ENCODE data around the gene USP32. TPM values are rescaled to one million over a fixed set of nuclear protein-coding genes. Genes with fewer than 3 reads are reported as not detected.

Gene USP32
- total and polyA plus RNA-seq, 10 of the 15 experiments (the other 5 are each of a cell fraction or from before 2014, with no cell fraction given) = 7.8 to 37.3 (median 25.5) TPM

DNA sequence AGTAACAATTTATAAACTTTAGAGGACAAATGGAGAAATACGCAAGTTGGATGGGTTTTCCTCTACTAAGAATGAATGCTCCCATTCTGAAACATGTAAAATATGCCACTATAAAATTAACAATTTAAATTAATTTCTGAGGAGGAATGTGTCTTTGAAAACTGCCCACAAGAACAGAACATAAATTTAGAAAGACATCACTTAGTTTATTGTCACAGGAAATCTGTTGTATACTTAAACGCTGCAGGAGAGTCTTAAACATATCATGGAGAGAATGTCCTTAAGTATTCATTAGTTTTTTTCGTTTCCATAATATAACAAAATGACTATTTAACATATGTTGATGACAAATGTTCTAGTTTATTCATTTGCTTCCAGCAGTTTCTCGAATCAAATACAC lies 29.6 kb downstream of the USP32 start:
- ChIA-PET CTCF (no interaction called here), POLR2A (no interaction called here), RAD21 (ENCODE audit: unreplicated experiment) (no interaction called here), SMC1A (ENCODE audit: uncharacterized antibody, unreplicated experiment) (interaction anchor here (0.7 to 1.7 kb wide), 3 partner anchors 18 to 252 kb away, joined by 3 to 4 read pairs (median 3); no protein-coding TSS in a partner anchor)
- peaks cover 1% of the 10 kb centered on the region for H3K79me2 ChIP-seq (ENCODE audit: control insufficient read depth, insufficient read depth, low read length)
- H3K4me1 ChIP-seq (ENCODE audit: control insufficient read depth, insufficient read depth, low read length) = no peaks in the 10 kb centered on the region
- TF ChIP-seq PAX8 (IDR thresholded peaks at IDR 0.05) (no peak), IKZF2 (IDR thresholded peaks at IDR 0.05) (no peak), ZNF217 (IDR thresholded peaks at IDR 0.05) (no peak), ZNF384 (IDR thresholded peaks at IDR 0.05; ENCODE audit: borderline replicate concordance, low read depth, low read length) (no peak), SREBF2 (IDR thresholded peaks at IDR 0.05; ENCODE audit: low read length) (no peak), RAD51 (IDR thresholded peaks at IDR 0.05) (no peak), JUND (IDR thresholded peaks at IDR 0.05; ENCODE audit: low read depth, low read length) (no peak), BRCA1 (IDR thresholded peaks at IDR 0.05; ENCODE audit: low read depth, low read length) (no peak), POLR2AphosphoS2 (IDR thresholded peaks at IDR 0.05; ENCODE audit: low read depth, low read length) (no peak), BCL11A (IDR thresholded peaks at IDR 0.05; ENCODE audit: low read depth, low read length) (no peak), CREB1 (IDR thresholded peaks at IDR 0.05; ENCODE audit: low read depth) (no peak), RB1 (IDR thresholded peaks at IDR 0.05; ENCODE audit: borderline replicate concordance) (no peak), KLF5 (IDR thresholded peaks at IDR 0.05; ENCODE audit: partially characterized antibody) (no peak), EZH2 (IDR thresholded peaks at IDR 0.05; ENCODE audit: borderline replicate concordance, control insufficient read depth, low read depth, low read length) (no peak), GABPA (IDR thresholded peaks at IDR 0.05; ENCODE audit: low read depth) (no peak), SIX5 (IDR thresholded peaks at IDR 0.05; ENCODE audit: low read depth, low read length, severe bottlenecking) (no peak)
- TF ChIP-seq, protein P1, sequence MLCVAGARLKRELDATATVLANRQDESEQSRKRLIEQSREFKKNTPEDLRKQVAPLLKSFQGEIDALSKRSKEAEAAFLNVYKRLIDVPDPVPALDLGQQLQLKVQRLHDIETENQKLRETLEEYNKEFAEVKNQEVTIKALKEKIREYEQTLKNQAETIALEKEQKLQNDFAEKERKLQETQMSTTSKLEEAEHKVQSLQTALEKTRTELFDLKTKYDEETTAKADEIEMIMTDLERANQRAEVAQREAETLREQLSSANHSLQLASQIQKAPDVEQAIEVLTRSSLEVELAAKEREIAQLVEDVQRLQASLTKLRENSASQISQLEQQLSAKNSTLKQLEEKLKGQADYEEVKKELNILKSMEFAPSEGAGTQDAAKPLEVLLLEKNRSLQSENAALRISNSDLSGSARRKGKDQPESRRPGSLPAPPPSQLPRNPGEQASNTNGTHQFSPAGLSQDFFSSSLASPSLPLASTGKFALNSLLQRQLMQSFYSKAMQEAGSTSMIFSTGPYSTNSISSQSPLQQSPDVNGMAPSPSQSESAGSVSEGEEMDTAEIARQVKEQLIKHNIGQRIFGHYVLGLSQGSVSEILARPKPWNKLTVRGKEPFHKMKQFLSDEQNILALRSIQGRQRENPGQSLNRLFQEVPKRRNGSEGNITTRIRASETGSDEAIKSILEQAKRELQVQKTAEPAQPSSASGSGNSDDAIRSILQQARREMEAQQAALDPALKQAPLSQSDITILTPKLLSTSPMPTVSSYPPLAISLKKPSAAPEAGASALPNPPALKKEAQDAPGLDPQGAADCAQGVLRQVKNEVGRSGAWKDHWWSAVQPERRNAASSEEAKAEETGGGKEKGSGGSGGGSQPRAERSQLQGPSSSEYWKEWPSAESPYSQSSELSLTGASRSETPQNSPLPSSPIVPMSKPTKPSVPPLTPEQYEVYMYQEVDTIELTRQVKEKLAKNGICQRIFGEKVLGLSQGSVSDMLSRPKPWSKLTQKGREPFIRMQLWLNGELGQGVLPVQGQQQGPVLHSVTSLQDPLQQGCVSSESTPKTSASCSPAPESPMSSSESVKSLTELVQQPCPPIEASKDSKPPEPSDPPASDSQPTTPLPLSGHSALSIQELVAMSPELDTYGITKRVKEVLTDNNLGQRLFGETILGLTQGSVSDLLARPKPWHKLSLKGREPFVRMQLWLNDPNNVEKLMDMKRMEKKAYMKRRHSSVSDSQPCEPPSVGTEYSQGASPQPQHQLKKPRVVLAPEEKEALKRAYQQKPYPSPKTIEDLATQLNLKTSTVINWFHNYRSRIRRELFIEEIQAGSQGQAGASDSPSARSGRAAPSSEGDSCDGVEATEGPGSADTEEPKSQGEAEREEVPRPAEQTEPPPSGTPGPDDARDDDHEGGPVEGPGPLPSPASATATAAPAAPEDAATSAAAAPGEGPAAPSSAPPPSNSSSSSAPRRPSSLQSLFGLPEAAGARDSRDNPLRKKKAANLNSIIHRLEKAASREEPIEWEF (IDR thresholded peaks at IDR 0.05; ENCODE audit: insufficient replicate concordance, low read depth, low read length) = no peak
- TF ChIP-seq, protein P2, sequence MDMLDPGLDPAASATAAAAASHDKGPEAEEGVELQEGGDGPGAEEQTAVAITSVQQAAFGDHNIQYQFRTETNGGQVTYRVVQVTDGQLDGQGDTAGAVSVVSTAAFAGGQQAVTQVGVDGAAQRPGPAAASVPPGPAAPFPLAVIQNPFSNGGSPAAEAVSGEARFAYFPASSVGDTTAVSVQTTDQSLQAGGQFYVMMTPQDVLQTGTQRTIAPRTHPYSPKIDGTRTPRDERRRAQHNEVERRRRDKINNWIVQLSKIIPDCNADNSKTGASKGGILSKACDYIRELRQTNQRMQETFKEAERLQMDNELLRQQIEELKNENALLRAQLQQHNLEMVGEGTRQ (IDR thresholded peaks at IDR 0.05; ENCODE audit: borderline replicate concordance, low read depth, low read length) = no peak
- TF ChIP-seq, protein P3, sequence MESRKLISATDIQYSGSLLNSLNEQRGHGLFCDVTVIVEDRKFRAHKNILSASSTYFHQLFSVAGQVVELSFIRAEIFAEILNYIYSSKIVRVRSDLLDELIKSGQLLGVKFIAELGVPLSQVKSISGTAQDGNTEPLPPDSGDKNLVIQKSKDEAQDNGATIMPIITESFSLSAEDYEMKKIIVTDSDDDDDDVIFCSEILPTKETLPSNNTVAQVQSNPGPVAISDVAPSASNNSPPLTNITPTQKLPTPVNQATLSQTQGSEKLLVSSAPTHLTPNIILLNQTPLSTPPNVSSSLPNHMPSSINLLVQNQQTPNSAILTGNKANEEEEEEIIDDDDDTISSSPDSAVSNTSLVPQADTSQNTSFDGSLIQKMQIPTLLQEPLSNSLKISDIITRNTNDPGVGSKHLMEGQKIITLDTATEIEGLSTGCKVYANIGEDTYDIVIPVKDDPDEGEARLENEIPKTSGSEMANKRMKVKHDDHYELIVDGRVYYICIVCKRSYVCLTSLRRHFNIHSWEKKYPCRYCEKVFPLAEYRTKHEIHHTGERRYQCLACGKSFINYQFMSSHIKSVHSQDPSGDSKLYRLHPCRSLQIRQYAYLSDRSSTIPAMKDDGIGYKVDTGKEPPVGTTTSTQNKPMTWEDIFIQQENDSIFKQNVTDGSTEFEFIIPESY (IDR thresholded peaks at IDR 0.05) = no peak
- no TSS peak for BruUV-seq (replicated peaks)
- in situ Hi-C loops (cut with MboI) (no loop called here), intact Hi-C loops (cut with micrococcal nuclease; ENCODE audit: unreplicated experiment) (no loop called here)
- no peaks in the 10 kb centered on the region; the same call in 2 of the 3 replicates for H3K9me3 ChIP-seq (replicated peaks; ENCODE audit: control insufficient read depth, insufficient read depth, low read length)
- no peak for ATAC-seq
- H4K20me1 ChIP-seq (ENCODE audit: control insufficient read depth, insufficient read depth) = no peaks in the 10 kb centered on the region
- no peak overlapping the region for H2AFZ ChIP-seq (ENCODE audit: control insufficient read depth, low read depth, low read length)
- no peak overlapping the region for H3K27ac ChIP-seq (ENCODE audit: control insufficient read depth, insufficient read depth)
- no peaks in the 10 kb centered on the region for H3K36me3 ChIP-seq (ENCODE audit: control insufficient read depth in 2 of 2, insufficient read depth in 2 of 2, low read length in 1 of 2)
- H3K4me2 ChIP-seq (ENCODE audit: control insufficient read depth, insufficient read depth) = no peak overlapping the region
- H3K27me3 ChIP-seq (replicated peaks in 1 of 2; ENCODE audit: control insufficient read depth in 2 of 2, insufficient read depth in 2 of 2, low read length in 1 of 2) = no peaks in the 10 kb centered on the region
- FAIRE-seq = no peak
- H3K9ac ChIP-seq (ENCODE audit: control insufficient read depth, insufficient read depth, low read length) = no peak overlapping the region
- WGBS (ENCODE audit: insufficient coverage, insufficient replicate concordance, low lambda C conversion rate, missing lambda C conversion rate) = 98% methylated on average over 4 of the region's 4 CpGs
- no peak overlapping the region for H3K4me3 ChIP-seq
- no peak for DNase-seq (ENCODE audit: low read depth, low spot score)

All from GM12878 (cell line).